PFSK-1 (cell line): ENCODE measurements around the gene USH1G.

Experiments
- FOXP2 ChIP-seq: optimal IDR thresholded peaks from 2 replicates; pipeline ENCODE3; 2011; ENCODE audit warnings: borderline replicate concordance, control low read depth, inconsistent platforms; ENCODE audit not compliant: insufficient read depth; ENCODE audit errors: extremely low read length, extremely low read depth
- POLR2AphosphoS5 ChIP-seq: IDR thresholded peaks from 2 replicates; pipeline ENCODE4 v1.6.1; 2012; ENCODE audit warnings: low read depth, mild to moderate bottlenecking, control low read depth, low read length, moderate library complexity
- SIN3A ChIP-seq: IDR thresholded peaks from 2 replicates; pipeline ENCODE4 v1.6.1; 2012; ENCODE audit warnings: mild to moderate bottlenecking, low read length, moderate library complexity, borderline replicate concordance; ENCODE audit not compliant: insufficient read depth
- TAF1 ChIP-seq: IDR thresholded peaks from 2 replicates; pipeline ENCODE4 v1.6.1; 2012; ENCODE audit warnings: low read length, control low read depth, borderline replicate concordance; ENCODE audit not compliant: insufficient read depth
- TF ChIP-seq, protein P1 (sequence below), 2 experiments: IDR thresholded peaks; 2 replicates each; pipeline versions ENCODE4 v1.6.1 to v1.8.0; 2011 to 2012; ENCODE audit warnings: low read depth in 2 of 2, low read length in 2 of 2, control low read depth in 1 of 2, inconsistent platforms in 1 of 2, mild to moderate bottlenecking in 1 of 2, moderate library complexity in 1 of 2; ENCODE audit not compliant: insufficient read depth in 1 of 2

Gene USH1G

DNA sequence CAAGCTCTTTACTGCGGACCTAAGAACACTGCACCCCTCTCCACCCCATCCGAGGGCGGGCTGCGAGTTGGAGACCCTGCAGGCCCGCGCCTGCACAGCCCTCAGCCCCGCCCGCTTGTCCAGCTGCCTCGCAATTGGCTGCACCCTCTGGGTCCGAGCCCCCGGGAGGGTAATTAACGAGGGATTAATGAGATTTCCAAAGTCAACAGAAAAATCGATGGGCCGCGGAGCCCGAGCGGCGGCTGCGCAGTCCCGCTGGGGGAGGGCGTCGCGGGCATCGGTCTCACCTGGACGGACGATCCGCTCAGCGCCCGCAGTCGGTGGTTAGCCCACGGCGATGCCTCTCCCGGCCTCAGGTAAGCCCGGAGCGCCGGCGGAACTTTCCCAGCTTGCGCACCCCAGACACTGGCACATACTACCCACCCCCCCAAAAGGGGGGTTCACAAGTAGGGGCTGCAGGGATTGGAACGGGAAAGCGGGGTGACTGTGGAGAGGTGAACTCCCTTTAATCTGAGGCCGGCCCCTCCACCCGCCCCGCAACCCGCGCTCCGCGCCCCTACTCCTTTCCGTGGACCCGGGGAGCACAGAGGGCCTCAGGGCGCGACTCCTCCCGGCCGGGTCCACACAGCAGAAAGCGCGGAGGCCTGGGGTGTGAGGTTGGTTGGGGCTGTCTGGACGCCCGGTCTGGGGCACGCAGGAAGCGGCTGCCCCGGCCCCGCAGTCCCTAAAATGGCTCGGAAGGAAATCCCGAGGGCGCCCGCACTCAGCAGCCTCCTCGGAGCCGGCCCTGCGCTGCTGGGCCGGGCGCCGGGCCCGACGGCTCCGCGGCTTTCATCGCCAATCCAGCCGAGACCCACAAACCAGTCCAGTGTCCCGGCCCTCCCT, 12.8 kb upstream of the USH1G start, which contains the start of gene OTOP3:
Gene OTOP3 (plus strand): TSS at position 314 of the 885 bp plus-strand sequence. CDS start 24 bp downstream, at position 338.
- TF ChIP-seq SIN3A (no peak), FOXP2 (no peak), POLR2AphosphoS5 (no peak), TAF1 (no peak)
- TF ChIP-seq, protein P1, sequence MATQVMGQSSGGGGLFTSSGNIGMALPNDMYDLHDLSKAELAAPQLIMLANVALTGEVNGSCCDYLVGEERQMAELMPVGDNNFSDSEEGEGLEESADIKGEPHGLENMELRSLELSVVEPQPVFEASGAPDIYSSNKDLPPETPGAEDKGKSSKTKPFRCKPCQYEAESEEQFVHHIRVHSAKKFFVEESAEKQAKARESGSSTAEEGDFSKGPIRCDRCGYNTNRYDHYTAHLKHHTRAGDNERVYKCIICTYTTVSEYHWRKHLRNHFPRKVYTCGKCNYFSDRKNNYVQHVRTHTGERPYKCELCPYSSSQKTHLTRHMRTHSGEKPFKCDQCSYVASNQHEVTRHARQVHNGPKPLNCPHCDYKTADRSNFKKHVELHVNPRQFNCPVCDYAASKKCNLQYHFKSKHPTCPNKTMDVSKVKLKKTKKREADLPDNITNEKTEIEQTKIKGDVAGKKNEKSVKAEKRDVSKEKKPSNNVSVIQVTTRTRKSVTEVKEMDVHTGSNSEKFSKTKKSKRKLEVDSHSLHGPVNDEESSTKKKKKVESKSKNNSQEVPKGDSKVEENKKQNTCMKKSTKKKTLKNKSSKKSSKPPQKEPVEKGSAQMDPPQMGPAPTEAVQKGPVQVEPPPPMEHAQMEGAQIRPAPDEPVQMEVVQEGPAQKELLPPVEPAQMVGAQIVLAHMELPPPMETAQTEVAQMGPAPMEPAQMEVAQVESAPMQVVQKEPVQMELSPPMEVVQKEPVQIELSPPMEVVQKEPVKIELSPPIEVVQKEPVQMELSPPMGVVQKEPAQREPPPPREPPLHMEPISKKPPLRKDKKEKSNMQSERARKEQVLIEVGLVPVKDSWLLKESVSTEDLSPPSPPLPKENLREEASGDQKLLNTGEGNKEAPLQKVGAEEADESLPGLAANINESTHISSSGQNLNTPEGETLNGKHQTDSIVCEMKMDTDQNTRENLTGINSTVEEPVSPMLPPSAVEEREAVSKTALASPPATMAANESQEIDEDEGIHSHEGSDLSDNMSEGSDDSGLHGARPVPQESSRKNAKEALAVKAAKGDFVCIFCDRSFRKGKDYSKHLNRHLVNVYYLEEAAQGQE (IDR thresholded peaks at IDR 0.05; ENCODE audit: insufficient read depth in 1 of 2, low read depth in 2 of 2, low read length in 2 of 2): no peak

DNA sequence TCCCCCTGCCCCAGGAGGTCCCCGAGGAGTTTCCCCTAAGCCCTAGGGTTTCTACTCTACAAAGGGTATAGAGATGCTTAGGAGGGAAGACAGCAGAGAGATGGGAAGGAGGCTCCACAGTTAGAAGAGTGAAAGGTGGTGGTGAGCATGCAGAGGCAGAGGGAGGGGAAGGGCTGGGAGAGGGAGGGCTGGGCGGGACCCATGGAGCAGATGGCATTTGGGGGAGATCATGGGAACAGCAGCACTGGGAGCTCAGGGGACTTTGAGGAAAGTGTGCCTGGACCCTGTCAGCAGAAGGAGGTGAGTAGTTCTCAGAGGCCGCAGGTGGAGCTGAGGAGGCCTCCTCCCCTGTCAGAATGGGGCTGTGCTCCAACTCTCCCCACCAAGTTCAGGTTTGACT, 12.0 kb upstream of the USH1G start:
- TF ChIP-seq, protein P1 (IDR thresholded peaks at IDR 0.05; ENCODE audit: insufficient read depth in 1 of 2, low read depth in 2 of 2, low read length in 2 of 2): no peak
- TF ChIP-seq TAF1 (no peak), POLR2AphosphoS5 (no peak), SIN3A (no peak), FOXP2 (no peak)

DNA sequence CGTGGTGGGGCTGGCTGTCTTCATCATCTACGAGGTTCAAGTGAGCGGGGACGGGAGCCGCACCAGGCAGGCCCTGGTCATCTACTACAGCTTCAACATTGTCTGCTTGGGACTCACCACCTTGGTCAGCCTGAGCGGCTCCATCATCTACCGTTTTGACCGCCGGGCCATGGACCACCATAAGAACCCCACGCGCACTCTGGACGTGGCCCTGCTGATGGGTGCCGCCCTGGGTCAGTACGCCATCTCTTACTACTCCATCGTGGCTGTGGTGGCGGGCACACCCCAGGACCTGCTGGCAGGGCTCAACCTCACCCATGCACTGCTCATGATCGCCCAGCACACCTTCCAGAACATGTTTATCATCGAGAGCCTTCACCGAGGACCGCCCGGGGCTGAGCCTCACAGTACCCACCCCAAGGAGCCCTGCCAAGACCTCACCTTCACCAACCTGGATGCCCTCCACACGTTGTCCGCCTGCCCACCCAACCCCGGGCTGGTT, 7.5 kb upstream of the USH1G start:
- TF ChIP-seq, protein P1 (IDR thresholded peaks at IDR 0.05; ENCODE audit: insufficient read depth in 1 of 2, low read depth in 2 of 2, low read length in 2 of 2): no peak
- no peak for TF ChIP-seq FOXP2
- TF ChIP-seq POLR2AphosphoS5: no peak
- no peak for TF ChIP-seq TAF1
- no peak for TF ChIP-seq SIN3A

DNA sequence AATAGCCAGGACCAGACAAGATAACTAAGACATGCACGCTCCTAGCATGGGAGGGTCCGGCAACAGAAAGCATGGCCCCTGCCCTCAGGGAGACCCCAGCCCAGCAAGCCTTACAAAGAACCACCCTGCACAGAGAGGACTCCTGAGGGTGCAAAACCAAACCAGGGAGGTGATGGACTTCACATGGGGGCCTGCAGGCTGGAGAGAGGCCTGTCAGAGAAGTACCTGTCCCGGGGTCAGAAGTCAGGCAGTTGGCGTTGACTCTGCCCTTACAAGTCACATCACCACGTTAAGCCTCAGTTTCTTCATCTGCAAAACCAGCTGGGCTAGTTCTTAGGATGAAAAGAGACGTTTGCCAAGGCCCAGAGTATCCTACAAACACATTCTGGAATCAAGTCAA, 5.7 kb upstream of the USH1G start:
- no peak for TF ChIP-seq POLR2AphosphoS5
- TF ChIP-seq FOXP2: no peak
- no peak for TF ChIP-seq TAF1
- TF ChIP-seq, protein P1 (IDR thresholded peaks at IDR 0.05; ENCODE audit: insufficient read depth in 1 of 2, low read depth in 2 of 2, low read length in 2 of 2): no peak
- TF ChIP-seq SIN3A: no peak

DNA sequence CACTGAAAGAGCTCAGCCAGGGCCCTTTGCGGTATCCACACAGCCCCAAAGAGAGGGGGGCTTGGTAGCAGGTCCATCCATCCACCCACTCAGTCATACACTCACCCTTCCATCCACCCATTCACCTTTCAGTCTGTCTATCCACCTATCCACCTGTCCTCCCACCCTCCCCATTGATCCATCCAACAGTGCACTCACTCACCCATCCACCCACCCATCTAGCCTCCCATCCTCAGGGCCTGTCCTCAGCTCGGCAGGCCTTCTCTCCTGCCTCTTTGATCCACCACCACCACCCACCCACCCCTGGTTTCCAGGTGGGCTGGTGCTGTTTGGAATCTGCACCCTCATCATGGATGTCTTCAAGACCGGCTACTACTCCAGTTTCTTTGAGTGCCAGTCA, 2.2 kb upstream of the USH1G start:
- TF ChIP-seq TAF1 (no peak), SIN3A (no peak), POLR2AphosphoS5 (no peak), FOXP2 (no peak)
- TF ChIP-seq, protein P1 (IDR thresholded peaks at IDR 0.05; ENCODE audit: insufficient read depth in 1 of 2, low read depth in 2 of 2, low read length in 2 of 2): no peak
